ENCODE measurements around the gene TMEM39B.

GRCh38 chr1:32128479-32128878, 55.7 kb downstream of the TMEM39B start:
- TF ChIP-seq CTCF (conservative IDR thresholded peaks at IDR 0.05 in 1 of 2, IDR thresholded peaks at IDR 0.05 in 1 of 2; ENCODE audit: low read depth in 1 of 2, low read length in 2 of 2) = no peak
- no peak for TF ChIP-seq EZH2 (IDR thresholded peaks at IDR 0.05; ENCODE audit: low read length, missing control alignments)
